HEK293 (cell line): Measurements from ENCODE around the gene HCFC1.

ENCODE experiments used
- BCL11B ChIP-seq: fragments of 450-650 bp; formaldehyde crosslinking; IDR thresholded peaks from 2 replicates; pipeline ENCODE4 v1.5.1; 2016; ENCODE audit warnings: low read depth, missing biosample characterization, missing genetic modification characterization
- CTCF ChIP-seq: fragments of 450-650 bp; formaldehyde crosslinking; IDR thresholded peaks from 2 replicates; pipeline ENCODE4 v1.5.1; 2016; ENCODE audit warnings: missing biosample characterization, missing genetic modification characterization
- GLI4 ChIP-seq: fragments of 450-650 bp; formaldehyde crosslinking; IDR thresholded peaks from 2 replicates; pipeline ENCODE4 v1.5.1; 2016; ENCODE audit warnings: missing biosample characterization, missing genetic modification characterization
- KLF10 ChIP-seq: fragments of 450-650 bp; IDR thresholded peaks from 2 replicates; pipeline ENCODE4 v1.5.1; 2018; ENCODE audit warnings: missing biosample characterization, mild to moderate bottlenecking, missing genetic modification characterization
- OVOL3 ChIP-seq: fragments of 450-650 bp; formaldehyde crosslinking; IDR thresholded peaks from 2 replicates; pipeline ENCODE4 v1.5.1; 2016; ENCODE audit warnings: missing biosample characterization, missing genetic modification characterization
- ZBTB44 ChIP-seq: fragments of 450-650 bp; IDR thresholded peaks from 2 replicates; pipeline ENCODE4 v1.5.1; 2018; ENCODE audit warnings: missing biosample characterization, mild to moderate bottlenecking, missing genetic modification characterization
- ZBTB7A ChIP-seq: fragments of 450-650 bp; formaldehyde crosslinking; IDR thresholded peaks from 2 replicates; pipeline ENCODE4 v1.5.1; 2016; ENCODE audit warnings: low read depth, missing biosample characterization, missing genetic modification characterization
- ZNF138 ChIP-seq: fragments of 450-650 bp; formaldehyde crosslinking; IDR thresholded peaks from 2 replicates; pipeline ENCODE4 v1.5.1; 2016; ENCODE audit warnings: missing biosample characterization, missing genetic modification characterization, borderline replicate concordance
- ZNF335 ChIP-seq: fragments of 450-650 bp; formaldehyde crosslinking; conservative IDR thresholded peaks from 2 replicates; pipeline ENCODE4 v1.5.1; 2016; ENCODE audit warnings: missing biosample characterization, missing genetic modification characterization
- ZNF510 ChIP-seq: fragments of 450-650 bp; formaldehyde crosslinking; IDR thresholded peaks from 2 replicates; pipeline ENCODE4 v1.5.1; 2018; ENCODE audit warnings: mild to moderate bottlenecking, missing genetic modification characterization, missing biosample characterization; ENCODE audit not compliant: insufficient replicate concordance

GRCh38 chrX:154011376-154012335 is 40.0 kb upstream of the HCFC1 start:
- TF ChIP-seq ZNF138 (tag by site-specific recombination) (no peak), CTCF (tag by site-specific recombination) (no peak), OVOL3 (tag by site-specific recombination) (no peak), ZBTB44 (tag by site-specific recombination) (no peak), BCL11B (tag by site-specific recombination) (no peak), KLF10 (tag by site-specific recombination) (no peak), ZNF335 (tag by site-specific recombination) (no peak), ZBTB7A (no peak), ZNF510 (tag by site-specific recombination) (no peak), GLI4 (tag by site-specific recombination) (no peak)
